Glomerular visceral epithelial cell (primary cell): ENCODE results near the gene CAMTA1.

Experiments
- DNase-seq: peaks from one replicate; pipeline ENCODE4 v3.0.0-alpha.2; 2016; ENCODE audit errors: extremely low spot score

Gene CAMTA1

GRCh38 chr1:7450838-7451237 lies 665.6 kb downstream of the CAMTA1 start:
- no peak for DNase-seq

GRCh38 chr1:7453038-7453437 lies 667.8 kb downstream of the CAMTA1 start:
- no peak for DNase-seq

GRCh38 chr1:7454052-7454815 lies 669.0 kb downstream of the CAMTA1 start:
- peak; percentile 45 for DNase-seq

- DNase-seq, result no peak
Observed at GRCh38 chr1:7454895-7455784, 669.9 kb downstream of the CAMTA1 start.

- DNase-seq, result no peak
Observed at GRCh38 chr1:7455796-7456721, 670.8 kb downstream of the CAMTA1 start.

GRCh38 chr1:7456722-7457082 lies 671.4 kb downstream of the CAMTA1 start:
- DNase-seq, result no peak

- DNase-seq, result no peak
Observed at GRCh38 chr1:7457811-7458210, 672.6 kb downstream of the CAMTA1 start.

GRCh38 chr1:7458946-7459345 lies 673.7 kb downstream of the CAMTA1 start:
- DNase-seq, result no peak

GRCh38 chr1:7459914-7460313 lies 674.7 kb downstream of the CAMTA1 start:
- no peak for DNase-seq

GRCh38 chr1:7460807-7461206 lies 675.6 kb downstream of the CAMTA1 start:
- DNase-seq, result no peak

GRCh38 chr1:7462617-7463016 lies 677.4 kb downstream of the CAMTA1 start:
- DNase-seq, result peak; percentile 57

- no peak for DNase-seq
Observed at GRCh38 chr1:7463526-7463925, 678.3 kb downstream of the CAMTA1 start.

- DNase-seq, result no peak
Observed at GRCh38 chr1:7464736-7465135, 679.5 kb downstream of the CAMTA1 start.

- no peak for DNase-seq
Observed at GRCh38 chr1:7467476-7468175, 682.4 kb downstream of the CAMTA1 start.

- no peak for DNase-seq
Observed at GRCh38 chr1:7468248-7468647, 683.0 kb downstream of the CAMTA1 start.

- peak; percentile 67 for DNase-seq
Observed at GRCh38 chr1:7469255-7469938, 684.1 kb downstream of the CAMTA1 start.

GRCh38 chr1:7470904-7471638 lies 685.8 kb downstream of the CAMTA1 start:
- peak; percentile 95 for DNase-seq

- peak; percentile 18 for DNase-seq
Observed at GRCh38 chr1:7471836-7472235, 686.6 kb downstream of the CAMTA1 start.

- no peak for DNase-seq
Observed at GRCh38 chr1:7473223-7474142, 688.2 kb downstream of the CAMTA1 start.
